SKM-1 (cell line): Measurements from ENCODE around the gene CORT.
"Not testable (repeated sequence)": the region's sequence is repeated elsewhere in the genome, so short reads cannot be mapped to it uniquely, and the experiment has no call there.

ENCODE experiments used
- DNase-seq: peaks from one replicate; lab custom pipeline; 2025; ENCODE audit not compliant: unreplicated experiment; lab: John Stamatoyannopoulos, UW

The CORT gene

DNA sequence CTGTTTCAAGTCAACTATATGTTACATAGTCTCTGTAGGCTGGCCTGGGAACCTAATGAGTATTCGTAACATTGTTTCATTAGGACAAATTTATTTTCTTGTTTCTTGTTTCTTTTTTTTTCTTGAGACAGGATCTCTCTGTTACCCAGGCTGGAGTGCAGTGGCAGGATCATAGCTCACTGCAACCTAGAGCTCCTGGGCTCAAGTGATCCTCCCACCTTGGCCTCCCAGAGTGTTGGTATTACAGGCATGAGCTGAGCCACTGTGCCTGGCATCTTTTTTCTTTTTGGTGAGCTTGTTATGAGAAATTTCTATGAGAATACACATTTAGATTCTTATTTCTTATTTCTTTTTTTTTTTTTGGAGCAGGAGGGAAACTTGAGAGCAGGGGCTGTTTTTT, 12.8 kb upstream of the CORT start:
- no peak for DNase-seq

DNA sequence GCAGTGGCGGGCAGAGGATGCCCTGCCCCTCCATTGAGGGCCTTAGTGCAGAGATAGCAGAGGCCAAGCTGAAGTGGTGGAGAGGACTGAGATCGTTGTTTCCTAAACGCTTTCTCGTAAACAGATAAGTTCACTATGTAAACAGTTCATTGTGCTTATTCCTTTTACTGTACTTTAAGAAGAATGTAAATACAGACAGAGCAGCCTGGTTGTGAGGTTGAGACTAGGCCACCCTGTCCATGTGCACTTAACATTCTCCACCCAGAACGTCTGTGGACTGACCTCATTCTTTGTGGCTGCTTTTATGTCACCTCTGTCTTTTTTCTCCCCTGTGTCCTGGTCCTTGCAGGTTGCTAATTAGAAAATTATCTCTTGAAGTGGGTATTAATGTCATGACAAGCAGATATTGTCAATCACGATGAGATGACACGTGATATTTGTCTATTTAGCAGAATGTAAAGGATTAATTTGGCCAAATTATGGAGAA, 11.1 kb upstream of the CORT start:
- DNase-seq, result no peak

DNA sequence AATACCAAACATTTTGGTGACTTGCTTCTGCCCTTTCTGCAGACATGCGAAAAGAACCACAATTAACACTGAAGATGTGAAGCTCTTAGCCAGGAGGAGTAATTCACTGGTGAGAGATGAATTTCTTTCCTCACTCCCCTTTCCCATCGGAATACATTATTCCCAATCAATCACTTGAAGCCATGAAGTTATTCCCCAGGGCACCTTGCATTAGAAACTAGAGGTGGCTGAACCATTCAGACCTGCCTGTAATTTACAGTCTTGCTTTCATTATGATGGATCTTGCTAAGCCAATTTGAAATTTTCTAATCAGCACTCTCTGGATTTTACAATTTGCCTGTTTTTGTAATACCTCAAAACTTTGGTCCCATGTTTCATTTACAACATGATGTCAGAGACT, 9.5 kb upstream of the CORT start:
- no peak for DNase-seq

DNA sequence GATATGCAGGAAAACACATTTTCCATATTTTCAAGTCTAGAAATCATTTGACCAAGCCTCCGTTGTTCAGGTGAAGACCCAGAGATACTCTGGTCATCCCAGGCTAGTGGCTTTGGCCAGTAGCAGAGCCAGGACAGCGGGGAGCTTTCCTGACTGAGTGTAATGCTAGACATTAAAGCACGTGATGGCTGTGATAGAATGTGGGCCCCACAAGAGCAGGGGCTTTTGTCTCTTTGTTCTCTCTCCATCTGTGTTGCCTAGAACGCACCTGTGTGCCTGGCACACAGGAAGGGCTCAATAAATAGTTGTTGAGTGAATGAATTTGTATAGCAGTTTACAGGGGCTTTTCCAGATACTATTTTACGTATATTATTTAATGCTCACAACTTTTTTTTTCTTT, 9.0 kb upstream of the CORT start:
- DNase-seq, result no peak

DNA sequence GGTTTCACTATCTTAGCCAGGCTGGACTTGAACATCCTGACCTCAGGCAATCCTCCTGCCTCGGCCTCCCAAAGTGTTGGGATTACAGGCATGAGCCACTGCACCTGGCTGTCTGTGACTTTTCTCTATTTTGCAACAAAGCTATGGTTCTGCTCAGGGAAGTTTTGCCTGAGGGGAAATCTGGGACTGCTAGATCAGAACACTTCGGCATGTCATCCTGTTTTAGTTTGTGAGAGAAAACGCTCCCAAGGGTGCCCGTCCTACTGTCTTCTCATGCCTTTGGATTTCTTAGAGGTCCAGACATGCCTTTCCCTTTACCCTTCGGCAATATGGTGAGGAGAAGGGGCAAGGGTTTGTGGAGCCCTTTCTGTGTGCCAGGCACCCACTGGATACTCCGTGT, 5.6 kb upstream of the CORT start:
- DNase-seq, result no peak

- DNase-seq, result no peak
These were observed 4.9 kb upstream of the CORT start for GRCh38 chr1:10444795-10445397.

GRCh38 chr1:10446790-10447422, 2.9 kb upstream of the CORT start:
- DNase-seq, result no peak

- DNase-seq, result no peak
These were observed 454 bp downstream of the CORT start for GRCh38 chr1:10450156-10450814.

- DNase-seq, result no peak
These were observed 1.0 kb downstream of the CORT start for GRCh38 chr1:10450836-10451235.

- DNase-seq, result no peak
These were observed 1.5 kb downstream of the CORT start for GRCh38 chr1:10451287-10451686.

DNA sequence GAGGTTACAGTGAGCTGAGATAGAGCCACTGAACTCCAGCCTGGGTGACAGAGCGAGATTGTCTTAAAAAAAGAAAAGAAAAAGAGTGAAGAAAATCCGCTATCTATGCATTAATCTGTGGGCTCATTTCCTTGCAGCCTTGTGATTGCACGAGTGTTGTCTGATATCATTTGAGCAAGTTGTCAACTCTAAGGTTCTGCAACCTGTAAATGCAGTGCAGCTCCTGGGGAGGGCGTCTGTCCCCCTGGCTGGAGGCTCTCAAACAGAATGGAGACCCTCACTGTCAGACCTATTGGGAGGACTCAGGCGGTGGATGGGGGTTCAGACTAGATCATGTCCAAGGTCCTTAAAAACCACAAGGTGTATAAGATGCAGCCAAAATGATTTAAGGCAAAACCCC, 6.2 kb downstream of the CORT start:
- DNase-seq, result no peak

GRCh38 chr1:10456661-10457060, 6.8 kb downstream of the CORT start:
- no peak for DNase-seq

- DNase-seq, result not testable (repeated sequence)
These were observed 7.6 kb downstream of the CORT start for GRCh38 chr1:10457462-10457861.

GRCh38 chr1:10457875-10458274, 8.0 kb downstream of the CORT start:
- no peak for DNase-seq

- DNase-seq, result no peak
These were observed 9.4 kb downstream of the CORT start for GRCh38 chr1:10459184-10459583.

- no peak for DNase-seq
These were observed 17.2 kb downstream of the CORT start for GRCh38 chr1:10467078-10467477.

DNA sequence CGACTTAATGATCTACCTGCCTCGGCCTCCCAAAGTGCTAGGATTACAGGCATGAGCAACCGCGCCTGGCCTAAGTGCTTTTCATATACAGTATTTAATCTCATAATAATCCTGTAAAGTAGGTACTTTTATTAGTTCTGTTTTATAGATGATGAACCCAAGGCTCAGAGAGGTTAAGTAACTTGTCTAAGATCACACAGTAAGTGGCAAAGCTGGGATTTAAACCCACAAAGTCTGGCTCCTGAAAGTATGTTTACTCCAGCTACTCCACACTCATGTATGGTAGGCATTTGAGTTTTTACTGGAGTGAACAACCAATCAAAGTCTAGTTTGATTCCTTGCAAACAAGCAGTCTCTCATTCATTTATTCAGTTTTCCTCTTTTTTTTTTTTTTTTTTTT, 20.2 kb downstream of the CORT start:
- DNase-seq, result no peak

GRCh38 chr1:10471411-10472219, 21.8 kb downstream of the CORT start:
- DNase-seq, result no peak

- peak; percentile 97 for DNase-seq
These were observed 22.7 kb downstream of the CORT start, which contains the start of gene DFFA for GRCh38 chr1:10472220-10473144. Gene DFFA (minus strand): TSS chr1:10472529. CDS start chr1:10472458, 71 bp downstream.

DNA sequence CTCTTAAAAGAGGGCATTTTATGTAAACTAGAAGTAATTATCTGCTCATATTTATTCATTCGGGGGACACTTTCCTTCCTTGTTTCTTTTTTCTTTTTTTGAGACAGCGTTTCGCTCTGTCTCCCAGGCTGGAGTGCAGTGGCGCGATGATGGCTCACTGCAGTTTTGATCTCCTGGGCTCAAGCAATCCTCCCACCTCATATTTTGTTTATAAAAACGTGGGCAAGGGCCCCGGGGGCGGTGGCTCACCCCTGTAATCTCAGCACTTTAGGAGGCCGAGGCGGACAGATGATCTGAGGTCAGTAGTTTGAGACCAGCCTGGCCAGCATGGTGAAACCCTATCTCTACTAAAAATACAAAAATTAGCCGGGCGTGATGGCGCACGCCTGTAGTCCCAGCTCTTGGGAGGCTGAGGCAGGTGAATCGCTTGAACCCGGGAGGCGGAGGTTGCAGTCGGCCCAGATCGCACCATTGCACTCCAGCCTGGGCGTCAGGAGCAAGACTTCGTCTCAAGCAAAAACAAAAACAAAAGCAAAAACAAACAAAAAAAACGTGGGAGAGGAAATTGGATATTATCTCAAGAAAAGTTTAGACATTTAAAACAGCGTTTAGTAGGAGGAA, 23.4 kb downstream of the CORT start:
- no peak for DNase-seq
